Cardiac muscle cell (in vitro differentiated cells and primary cell): ENCODE data around the gene FAM9C. TPM values are rescaled to one million over a fixed set of nuclear protein-coding genes. Genes with fewer than 3 reads are reported as not detected.
A peak's percentile ranks its signal among the peaks of the same experiment; 100 is the strongest.

ENCODE experiments used
- DNase-seq, 2 donors: peaks; one replicate each; pipeline versions ENCODE4 v3.0.0 to v3.0.0-alpha.2; 2010 to 2017; ENCODE audit warnings: low read depth in 1 of 2, low spot score in 1 of 2
- H3K27ac ChIP-seq: fragments of 200-600 bp; sonication (generic); 2 replicates; pipeline ENCODE4 v1.5.1; 2016
- H3K27me3 ChIP-seq: fragments of 200-600 bp; sonication (generic); 2 replicates; pipeline ENCODE4 v1.6.0; 2016; ENCODE audit warnings: control low read depth
- H3K36me3 ChIP-seq: fragments of 200-600 bp; sonication (generic); 2 replicates; pipeline ENCODE4 v1.5.1; 2016; ENCODE audit warnings: control low read depth
- H3K4me1 ChIP-seq: fragments of 200-600 bp; sonication (generic); 2 replicates; pipeline ENCODE4 v1.8.1; 2017; ENCODE audit warnings: low read depth, mild to moderate bottlenecking, mixed run types
- H3K4me3 ChIP-seq: fragments of 200-600 bp; sonication (generic); 2 replicates; pipeline ENCODE4 v1.5.1; 2016; ENCODE audit warnings: mild to moderate bottlenecking
- H3K9me3 ChIP-seq: fragments of 200-600 bp; sonication (generic); 2 replicates; pipeline ENCODE4 v1.5.1; 2017; ENCODE audit warnings: low read depth, mild to moderate bottlenecking, control low read depth
- CTCF ChIP-seq: IDR thresholded peaks from 2 replicates; pipeline ENCODE4 v1.5.1; 2012; ENCODE audit warnings: low read depth, mild to moderate bottlenecking, low read length
- polyA plus RNA-seq: library from polyadenylated mRNA; unstranded; fragments of >200 nt; fragmentation: Nextera tagmentation; extraction: Ambion mirVana; gene quantifications from 2 replicates; pipeline ENCODE4 v1.2.1, GENCODE V29; 2016
- total RNA-seq: library from RNA; depleted of rRNA; stranded (reverse); fragments of >200 nt; gene quantifications from 2 replicates; pipeline ENCODE4 v1.2.3, GENCODE V29; 2016

FAM9C gene
- total and polyA plus RNA-seq, 2 experiments from 2014 or later: not detected

GRCh38 chrX:13028871-13029636 lies 15.4 kb downstream of the FAM9C start:
- peak in 1 of 2 donors; percentile 59 for DNase-seq
- H3K27me3 ChIP-seq: no peaks in the 10 kb centered on the region
- TF ChIP-seq CTCF: no peak

GRCh38 chrX:13026877-13027652 lies 17.4 kb downstream of the FAM9C start:
- H3K27ac ChIP-seq: no peak overlapping the region
- no peaks in the 10 kb centered on the region for H3K36me3 ChIP-seq
- TF ChIP-seq CTCF: no peak
- H3K4me1 ChIP-seq: peaks cover 11% of the 10 kb centered on the region
- H3K4me3 ChIP-seq: no peak overlapping the region
- DNase-seq: no peak
- H3K9me3 ChIP-seq: no peaks in the 10 kb centered on the region
- H3K27me3 ChIP-seq: no peaks in the 10 kb centered on the region

More at GRCh38 chrX:13028871-13029636, 15.4 kb downstream of the FAM9C start:
- peaks cover 11% of the 10 kb centered on the region for H3K4me1 ChIP-seq
- no peaks in the 10 kb centered on the region for H3K9me3 ChIP-seq
- no peaks in the 10 kb centered on the region for H3K36me3 ChIP-seq
- no peak overlapping the region for H3K4me3 ChIP-seq
- H3K27ac ChIP-seq: no peak overlapping the region

GRCh38 chrX:13024986-13025385 lies 19.4 kb downstream of the FAM9C start:
- Histone ChIP-seq H3K4me1 (peaks cover 9% of the 10 kb centered on the region), H3K27ac (no peak overlapping the region), H3K27me3 (no peaks in the 10 kb centered on the region), H3K36me3 (no peaks in the 10 kb centered on the region), H3K9me3 (no peaks in the 10 kb centered on the region), H3K4me3 (no peak overlapping the region)
- no peak for DNase-seq
- TF ChIP-seq CTCF: no peak

- Histone ChIP-seq H3K4me3 (no peak overlapping the region), H3K4me1 (no peaks in the 10 kb centered on the region), H3K36me3 (no peaks in the 10 kb centered on the region), H3K9me3 (no peaks in the 10 kb centered on the region), H3K27ac (no peak overlapping the region), H3K27me3 (no peaks in the 10 kb centered on the region)
- no peak for TF ChIP-seq CTCF
- no peak for DNase-seq
These were observed 20.4 kb downstream of the FAM9C start for GRCh38 chrX:13023979-13024378.

GRCh38 chrX:13023567-13023966 lies 20.9 kb downstream of the FAM9C start:
- no peak overlapping the region for H3K4me3 ChIP-seq
- H3K36me3 ChIP-seq: no peaks in the 10 kb centered on the region
- H3K27me3 ChIP-seq: no peaks in the 10 kb centered on the region
- no peak overlapping the region for H3K27ac ChIP-seq
- DNase-seq: no peak
- H3K9me3 ChIP-seq: no peaks in the 10 kb centered on the region
- H3K4me1 ChIP-seq: no peaks in the 10 kb centered on the region
- TF ChIP-seq CTCF: no peak
